ENCODE data around the gene KLHL26. TPM values are rescaled to one million over a fixed set of nuclear protein-coding genes. Genes with fewer than 3 reads are reported as not detected.
A peak's percentile ranks its signal among the peaks of the same experiment; 100 is the strongest.

KLHL26 gene
- total and polyA plus RNA-seq, 2 of the 13 experiments (the other 11 are each of a cell fraction or from before 2014, with no cell fraction given): 1.5 to 1.7 TPM

GRCh38 chr19:18611327-18612050 lies 25.3 kb upstream of the KLHL26 start (continued):
- TF ChIP-seq FOXC1 (CRISPR knock-in tag; IDR thresholded peaks at IDR 0.05; ENCODE audit: borderline replicate concordance): no peak
- TF ChIP-seq ZNF253 (CRISPR knock-in tag; IDR thresholded peaks at IDR 0.05; ENCODE audit: borderline replicate concordance): no peak
- no peak for TF ChIP-seq MATR3 (CRISPR knock-in tag; IDR thresholded peaks at IDR 0.05)
- TF ChIP-seq ZNF710 (CRISPR knock-in tag; IDR thresholded peaks at IDR 0.05; ENCODE audit: borderline replicate concordance): no peak
- no peak for TF ChIP-seq ZNF780A (CRISPR knock-in tag; IDR thresholded peaks at IDR 0.05)
- peak; percentile 29 for TF ChIP-seq TEAD3 (CRISPR knock-in tag; optimal IDR thresholded peaks at IDR 0.05; ENCODE audit: borderline replicate concordance)
- 0 out of 2 replicates have a peak, but pooled peaks have one; percentile 33 for TF ChIP-seq GFI1 (CRISPR knock-in tag; IDR thresholded peaks at IDR 0.05; ENCODE audit: borderline replicate concordance)
- peak; percentile 53 for TF ChIP-seq SKI (IDR thresholded peaks at IDR 0.05; ENCODE audit: partially characterized antibody)
- TF ChIP-seq ZNF350 (CRISPR knock-in tag; IDR thresholded peaks at IDR 0.05; ENCODE audit: borderline replicate concordance, low read depth): 0 out of 2 replicates have a peak, but pooled peaks have one; percentile 4
- TF ChIP-seq ZBTB7A (CRISPR knock-in tag; IDR thresholded peaks at IDR 0.05): no peak
- TF ChIP-seq ZNF367 (CRISPR knock-in tag; IDR thresholded peaks at IDR 0.05; ENCODE audit: borderline replicate concordance): no peak
- TF ChIP-seq TAF1 (CRISPR knock-in tag; IDR thresholded peaks at IDR 0.05): peak; percentile 52; the same call in 1 of the 2 replicates
- no peak for TF ChIP-seq NCOR1 (IDR thresholded peaks at IDR 0.05; ENCODE audit: borderline replicate concordance, low read length)
- TF ChIP-seq TOPORS (CRISPR knock-in tag; IDR thresholded peaks at IDR 0.05): no peak
- no peak for TF ChIP-seq PLRG1 (conservative IDR thresholded peaks at IDR 0.05)
- peak; percentile 66; the same call in 1 of the 2 replicates for TF ChIP-seq MAX (IDR thresholded peaks at IDR 0.05)
- no peak for TF ChIP-seq ZNF563 (CRISPR knock-in tag; IDR thresholded peaks at IDR 0.05)
- TF ChIP-seq IRX3 (CRISPR knock-in tag; IDR thresholded peaks at IDR 0.05; ENCODE audit: borderline replicate concordance, low read depth): no peak
- no peak for TF ChIP-seq ZNF446 (CRISPR knock-in tag; IDR thresholded peaks at IDR 0.05)
- no peak for TF ChIP-seq RNF2 (conservative IDR thresholded peaks at IDR 0.05; ENCODE audit: low read depth)
- TF ChIP-seq, protein P1, sequence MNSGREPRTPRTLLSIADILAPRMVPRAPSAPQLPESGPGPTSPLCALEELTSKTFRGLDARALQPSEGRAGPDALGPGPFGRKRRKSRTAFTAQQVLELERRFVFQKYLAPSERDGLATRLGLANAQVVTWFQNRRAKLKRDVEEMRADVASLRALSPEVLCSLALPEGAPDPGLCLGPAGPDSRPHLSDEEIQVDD (CRISPR knock-in tag; IDR thresholded peaks at IDR 0.05; ENCODE audit: borderline replicate concordance): no peak
- TF ChIP-seq, protein P2, sequence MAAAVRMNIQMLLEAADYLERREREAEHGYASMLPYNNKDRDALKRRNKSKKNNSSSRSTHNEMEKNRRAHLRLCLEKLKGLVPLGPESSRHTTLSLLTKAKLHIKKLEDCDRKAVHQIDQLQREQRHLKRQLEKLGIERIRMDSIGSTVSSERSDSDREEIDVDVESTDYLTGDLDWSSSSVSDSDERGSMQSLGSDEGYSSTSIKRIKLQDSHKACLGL (CRISPR knock-in tag; IDR thresholded peaks at IDR 0.05): no peak
- no peak for TF ChIP-seq CSRNP2 (CRISPR knock-in tag; conservative IDR thresholded peaks at IDR 0.05; ENCODE audit: low read depth)
- peak; percentile 22; the same call in 1 of the 2 replicates for TF ChIP-seq HNF4A (CRISPR knock-in tag; IDR thresholded peaks at IDR 0.05)
